RWPE2 (cell line): ENCODE results near the gene PSMD3.

Source experiments
- ATAC-seq: fragments of 200-7000 bp; cut with Tn5 transposase; 3 replicates; pipeline ENCODE4 v1.9.1; 2021; ENCODE audit warnings: low read depth
- DNase-seq: peaks from one replicate; pipeline ENCODE4 v3.0.0-alpha.2; 2020; ENCODE audit warnings: low spot score
- H3K27ac ChIP-seq: fragments of 450-650 bp; 2 replicates; pipeline ENCODE4 v1.5.1; 2017; ENCODE audit warnings: mild to moderate bottlenecking; ENCODE audit not compliant: poor library complexity, severe bottlenecking
- H3K27me3 ChIP-seq: fragments of 250-450 bp; sonication (Bioruptor Pico); 2 replicates; pipeline ENCODE4 v1.5.1; 2021; ENCODE audit warnings: mild to moderate bottlenecking, moderate library complexity; ENCODE audit not compliant: insufficient read depth, poor library complexity, severe bottlenecking
- H3K36me3 ChIP-seq: fragments of 250-450 bp; sonication (Bioruptor Pico); 2 replicates; pipeline ENCODE4 v1.5.1; 2020; ENCODE audit warnings: low read depth, mild to moderate bottlenecking, moderate library complexity
- H3K4me1 ChIP-seq: fragments of 250-450 bp; sonication (Bioruptor Pico); 2 replicates; pipeline ENCODE4 v1.5.1; 2021; ENCODE audit warnings: mild to moderate bottlenecking, moderate library complexity; ENCODE audit not compliant: insufficient read depth, poor library complexity, severe bottlenecking
- H3K4me3 ChIP-seq: fragments of 250-450 bp; sonication (Bioruptor Pico); 2 replicates; pipeline ENCODE4 v1.5.1; 2021; ENCODE audit warnings: mild to moderate bottlenecking, moderate library complexity; ENCODE audit not compliant: severe bottlenecking
- H3K9me3 ChIP-seq: fragments of 250-450 bp; sonication (Bioruptor Pico); 2 replicates; pipeline ENCODE4 v1.5.1; 2021; ENCODE audit warnings: mild to moderate bottlenecking, moderate library complexity; ENCODE audit not compliant: severe bottlenecking
- CTCF ChIP-seq: fragments of 450-650 bp; IDR thresholded peaks from one replicate; pipeline ENCODE4 v1.5.1; 2017; ENCODE audit warnings: mild to moderate bottlenecking, moderate library complexity; ENCODE audit not compliant: poor library complexity, severe bottlenecking

The PSMD3 gene

GRCh38 chr17:40020146-40020545 lies 39.5 kb downstream of the PSMD3 start:
- Histone ChIP-seq H3K4me1 (peaks cover 69% of the 10 kb centered on the region), H3K27me3 (no peaks in the 10 kb centered on the region), H3K36me3 (peaks cover 61% of the 10 kb centered on the region)

GRCh38 chr17:40021451-40021971 lies 40.9 kb downstream of the PSMD3 start:
- peaks cover 71% of the 10 kb centered on the region for H3K36me3 ChIP-seq
- no peaks in the 10 kb centered on the region for H3K27me3 ChIP-seq
- H3K4me1 ChIP-seq = peaks cover 80% of the 10 kb centered on the region
- ATAC-seq (peak; percentile 77), DNase-seq (peak; percentile 98)
- peak overlapping the region; percentile 23 for H3K4me3 ChIP-seq
- no peaks in the 10 kb centered on the region for H3K9me3 ChIP-seq
- TF ChIP-seq CTCF = peak; percentile 21
- peak overlapping the region; percentile 93 for H3K27ac ChIP-seq

More at GRCh38 chr17:40020146-40020545, 39.5 kb downstream of the PSMD3 start:
- no peak for TF ChIP-seq CTCF
- Histone ChIP-seq H3K4me3 (no peak overlapping the region), H3K9me3 (no peaks in the 10 kb centered on the region), H3K27ac (peak overlapping the region; percentile 93)
- ATAC-seq (no peak), DNase-seq (no peak)

- Histone ChIP-seq H3K36me3 (peaks cover 71% of the 10 kb centered on the region), H3K9me3 (no peaks in the 10 kb centered on the region), H3K4me1 (peaks cover 85% of the 10 kb centered on the region), H3K27me3 (no peaks in the 10 kb centered on the region), H3K27ac (peak overlapping the region; percentile 93), H3K4me3 (peak overlapping the region; percentile 23)
- TF ChIP-seq CTCF = no peak
- DNase-seq (no peak), ATAC-seq (no peak)
Measured at GRCh38 chr17:40022497-40022896, 41.9 kb downstream of the PSMD3 start.

- no peak for TF ChIP-seq CTCF
- peaks cover 72% of the 10 kb centered on the region for H3K36me3 ChIP-seq
Measured at GRCh38 chr17:40022961-40023541, 42.4 kb downstream of the PSMD3 start.

More at GRCh38 chr17:40022961-40023541, 42.4 kb downstream of the PSMD3 start:
- peak overlapping the region; percentile 23 for H3K4me3 ChIP-seq
- peak; percentile 89 for DNase-seq
- ATAC-seq = peak; percentile 40
- H3K27me3 ChIP-seq = no peaks in the 10 kb centered on the region
- H3K27ac ChIP-seq = peak overlapping the region; percentile 93
- peaks cover 82% of the 10 kb centered on the region for H3K4me1 ChIP-seq
- no peaks in the 10 kb centered on the region for H3K9me3 ChIP-seq
